Keratinocyte (primary cell): Measurements from ENCODE around the gene TBC1D5. TPM values are rescaled to one million over a fixed set of nuclear protein-coding genes. Genes with fewer than 3 reads are reported as not detected.

Source experiments
- DNase-seq: peaks from one replicate; pipeline ENCODE4 v3.0.0-alpha.2; 2011; ENCODE audit warnings: low read depth, missing footprints, low spot score
- FAIRE-seq: peaks from 2 replicates; lab custom pipeline; 2011; peaks lifted over from hg19 to GRCh38; lab: Jason Lieb, UNC
- H2AFZ ChIP-seq: 2 replicates; pipeline ENCODE4 v1.6.0; 2012; ENCODE audit warnings: low read length, control low read depth, inconsistent platforms; ENCODE audit not compliant: control insufficient read depth
- H3K27ac ChIP-seq: 2 replicates; pipeline ENCODE4 v1.5.1; 2011; ENCODE audit warnings: low read length; ENCODE audit not compliant: control insufficient read depth, insufficient read depth
- H3K27me3 ChIP-seq: 3 replicates; pipeline ENCODE4 v1.6.0; 2011; ENCODE audit warnings: low read length; ENCODE audit not compliant: control insufficient read depth, insufficient read depth; ENCODE audit errors: extremely low read depth
- H3K36me3 ChIP-seq, 2 experiments: 2 replicates in 1 of 2; 3 replicates in 1 of 2; pipeline ENCODE4 v1.5.1; 2011; ENCODE audit warnings: low read length in 2 of 2, mild to moderate bottlenecking in 1 of 2; ENCODE audit not compliant: control insufficient read depth in 2 of 2, insufficient read depth in 2 of 2; ENCODE audit errors: extremely low read depth in 1 of 2
- H3K4me1 ChIP-seq: 3 replicates; pipeline ENCODE4 v1.5.1; 2011; ENCODE audit warnings: low read length; ENCODE audit not compliant: control insufficient read depth, insufficient read depth; ENCODE audit errors: extremely low read depth
- H3K4me2 ChIP-seq: 3 replicates; pipeline ENCODE4 v1.6.0; 2011; ENCODE audit warnings: low read depth, low read length; ENCODE audit not compliant: control insufficient read depth, insufficient read depth; ENCODE audit errors: extremely low read depth
- H3K4me3 ChIP-seq, 3 experiments: fragments of 200-600 bp in 1 of 3; sonication (generic) in 1 of 3; 2 replicates in 2 of 3; 3 replicates in 1 of 3; pipeline ENCODE4 v1.5.1; 2011 to 2016; ENCODE audit warnings: low read length in 3 of 3, mild to moderate bottlenecking in 3 of 3, control low read depth in 2 of 3, inconsistent platforms in 1 of 3, low read depth in 1 of 3, mixed read lengths in 1 of 3, mixed run types in 1 of 3, moderate library complexity in 1 of 3; ENCODE audit not compliant: control insufficient read depth in 2 of 3, insufficient read depth in 2 of 3; ENCODE audit errors: extremely low read depth in 1 of 3
- H3K79me2 ChIP-seq: 2 replicates; pipeline ENCODE4 v1.6.0; 2012; ENCODE audit warnings: low read length; ENCODE audit not compliant: control insufficient read depth, insufficient read depth
- H3K9ac ChIP-seq: 3 replicates; pipeline ENCODE4 v1.6.0; 2011; ENCODE audit warnings: low read length; ENCODE audit not compliant: control insufficient read depth, insufficient read depth; ENCODE audit errors: extremely low read depth
- H3K9me1 ChIP-seq: 3 replicates; pipeline ENCODE4 v1.6.0; 2011; ENCODE audit warnings: low read length; ENCODE audit not compliant: control insufficient read depth, insufficient read depth; ENCODE audit errors: extremely low read depth
- H3K9me3 ChIP-seq: 2 replicates; pipeline ENCODE4 v1.5.1; 2012; ENCODE audit warnings: low read depth, low read length; ENCODE audit not compliant: control insufficient read depth
- H4K20me1 ChIP-seq: 3 replicates; pipeline ENCODE4 v1.6.0; 2011; ENCODE audit warnings: low read length; ENCODE audit not compliant: control insufficient read depth, insufficient read depth; ENCODE audit errors: extremely low read depth
- CTCF ChIP-seq, 3 experiments: IDR thresholded peaks in 1 of 3; conservative IDR thresholded peaks in 1 of 3; optimal IDR thresholded peaks in 1 of 3; 2 replicates in 2 of 3; 3 replicates in 1 of 3; pipeline versions ENCODE3 to v1.5.1; 2011; ENCODE audit warnings: low read length in 3 of 3, mild to moderate bottlenecking in 3 of 3, moderate library complexity in 2 of 3, control low read depth in 1 of 3, inconsistent platforms in 1 of 3; ENCODE audit not compliant: insufficient read depth in 2 of 3; ENCODE audit errors: extremely low read depth in 1 of 3
- EZH2 ChIP-seq: IDR thresholded peaks from one replicate; pipeline ENCODE4 v1.6.1; 2012; ENCODE audit warnings: inconsistent platforms, mild to moderate bottlenecking, low read length, moderate library complexity
- dilution Hi-C: fragments of 300-500 bp; cut with MboI; formaldehyde crosslinking; loops from one replicate; pipeline ENCODE4 v1.7.0; 2020; ENCODE audit warnings: low sequenced_read_pairs; ENCODE audit not compliant: extremely low pct_ligation_motif_present
- polyA plus RNA-seq, 5 experiments: library from polyadenylated mRNA; depleted of rRNA in 3 of 5; stranded (reverse) in 3 of 5; stranded (forward) in 1 of 5; unstranded in 1 of 5; fragments of >200 nt; gene quantifications; 1 replicate in 1 of 5; 2 replicates in 3 of 5; 3 replicates in 1 of 5; pipeline versions ENCODE4 v1.2.1 to v1.2.3, GENCODE V29; 2011 to 2012; ENCODE audit warnings: missing spikeins in 2 of 5, low read depth in 1 of 5, low replicate concordance in 1 of 5

The TBC1D5 gene
- polyA plus RNA-seq, 1 donor (not counting 4 experiments of a cell fraction or from before 2014, with no cell fraction given): 25.8 TPM

GRCh38 chr3:17373304-17373703, 369.1 kb downstream of the TBC1D5 start:
- Histone ChIP-seq H3K4me1 (no peaks in the 10 kb centered on the region), H3K27me3 (no peaks in the 10 kb centered on the region), H3K4me3 (no peak overlapping the region), H4K20me1 (no peaks in the 10 kb centered on the region), H3K27ac (no peak overlapping the region), H3K9me3 (no peaks in the 10 kb centered on the region), H3K4me2 (no peak overlapping the region), H3K9me1 (no peaks in the 10 kb centered on the region), H3K36me3 (no peaks in the 10 kb centered on the region), H3K9ac (no peak overlapping the region), H3K79me2 (no peaks in the 10 kb centered on the region), H2AFZ (no peak overlapping the region)
- FAIRE-seq: no peak
- no peak for DNase-seq
- no peak for TF ChIP-seq EZH2
- no peak for TF ChIP-seq CTCF (optimal IDR thresholded peaks at IDR 0.05 in 1 of 3, IDR thresholded peaks at IDR 0.05 in 1 of 3, conservative IDR thresholded peaks at IDR 0.05 in 1 of 3; ENCODE audit: extremely low read depth in 1 of 3, insufficient read depth in 2 of 3, low read length in 3 of 3)
- dilution Hi-C loops: no loop called here

GRCh38 chr3:17372362-17373210, 369.8 kb downstream of the TBC1D5 start:
- DNase-seq (no peak), FAIRE-seq (no peak)
- H4K20me1 ChIP-seq: no peaks in the 10 kb centered on the region
- TF ChIP-seq EZH2 (no peak), CTCF (optimal IDR thresholded peaks at IDR 0.05 in 1 of 3, IDR thresholded peaks at IDR 0.05 in 1 of 3, conservative IDR thresholded peaks at IDR 0.05 in 1 of 3; ENCODE audit: extremely low read depth in 1 of 3, insufficient read depth in 2 of 3, low read length in 3 of 3) (no peak)
- no peak overlapping the region for H3K27ac ChIP-seq
- H3K4me3 ChIP-seq: no peak overlapping the region
- no peak overlapping the region for H3K4me2 ChIP-seq
- no peak overlapping the region for H3K9ac ChIP-seq
- no peaks in the 10 kb centered on the region for H3K9me3 ChIP-seq
- H3K9me1 ChIP-seq: no peaks in the 10 kb centered on the region
- dilution Hi-C loops: no loop called here
- H2AFZ ChIP-seq: no peak overlapping the region
- H3K79me2 ChIP-seq: no peaks in the 10 kb centered on the region
- H3K4me1 ChIP-seq: no peaks in the 10 kb centered on the region
- no peaks in the 10 kb centered on the region for H3K36me3 ChIP-seq
- no peaks in the 10 kb centered on the region for H3K27me3 ChIP-seq
